Measurements from ENCODE around the gene MTUS2. TPM values are rescaled to one million over a fixed set of nuclear protein-coding genes. Genes with fewer than 3 reads are reported as not detected.
A peak's percentile ranks its signal among the peaks of the same experiment; 100 is the strongest.

MTUS2 gene
- total RNA-seq, 1 donor from 2014 or later = not detected

- DNase-seq (ENCODE audit: low spot score) = no peak
These were observed 390.5 kb downstream of the MTUS2 start for GRCh38 chr13:29210676-29211075.

- peak; percentile 65 for DNase-seq (ENCODE audit: low spot score)
These were observed 391.0 kb downstream of the MTUS2 start for GRCh38 chr13:29211162-29211561.

- no peak for DNase-seq (ENCODE audit: low spot score)
These were observed 402.3 kb downstream of the MTUS2 start for GRCh38 chr13:29222458-29222857.

GRCh38 chr13:29224206-29224605 is 404.1 kb downstream of the MTUS2 start:
- no peak for DNase-seq (ENCODE audit: low spot score)

GRCh38 chr13:29227576-29227975 is 407.4 kb downstream of the MTUS2 start:
- no peak for DNase-seq (ENCODE audit: low spot score)

GRCh38 chr13:29230299-29230845 is 410.2 kb downstream of the MTUS2 start:
- DNase-seq (ENCODE audit: low spot score) = no peak

- DNase-seq (ENCODE audit: low spot score) = no peak
These were observed 419.8 kb downstream of the MTUS2 start for GRCh38 chr13:29239653-29240525.

- DNase-seq (ENCODE audit: low spot score) = no peak
These were observed 434.7 kb downstream of the MTUS2 start for GRCh38 chr13:29254626-29255370.

GRCh38 chr13:29255567-29255966 is 435.4 kb downstream of the MTUS2 start:
- DNase-seq (ENCODE audit: low spot score) = no peak

- no peak for DNase-seq (ENCODE audit: low spot score)
These were observed 440.5 kb downstream of the MTUS2 start for GRCh38 chr13:29260684-29261083.

GRCh38 chr13:29266261-29266660 is 446.1 kb downstream of the MTUS2 start:
- DNase-seq (ENCODE audit: low spot score) = no peak

- DNase-seq (ENCODE audit: low spot score) = no peak
These were observed 446.9 kb downstream of the MTUS2 start for GRCh38 chr13:29266756-29267733.

- DNase-seq (ENCODE audit: low spot score) = no peak
These were observed 450.3 kb downstream of the MTUS2 start for GRCh38 chr13:29270271-29270985.

GRCh38 chr13:29271606-29272005 is 451.5 kb downstream of the MTUS2 start:
- no peak for DNase-seq (ENCODE audit: low spot score)

GRCh38 chr13:29279356-29280254 is 459.5 kb downstream of the MTUS2 start:
- DNase-seq (ENCODE audit: low spot score) = no peak

- DNase-seq (ENCODE audit: low spot score) = no peak
These were observed 461.9 kb downstream of the MTUS2 start for GRCh38 chr13:29281932-29282495.

GRCh38 chr13:29284726-29285125 is 464.6 kb downstream of the MTUS2 start:
- no peak for DNase-seq (ENCODE audit: low spot score)

- no peak for DNase-seq (ENCODE audit: low spot score)
These were observed 467.1 kb downstream of the MTUS2 start for GRCh38 chr13:29287237-29287636.

- no peak for DNase-seq (ENCODE audit: low spot score)
These were observed 471.9 kb downstream of the MTUS2 start for GRCh38 chr13:29292045-29292444.
